Measurements from ENCODE around the gene PDCD4.

DNA sequence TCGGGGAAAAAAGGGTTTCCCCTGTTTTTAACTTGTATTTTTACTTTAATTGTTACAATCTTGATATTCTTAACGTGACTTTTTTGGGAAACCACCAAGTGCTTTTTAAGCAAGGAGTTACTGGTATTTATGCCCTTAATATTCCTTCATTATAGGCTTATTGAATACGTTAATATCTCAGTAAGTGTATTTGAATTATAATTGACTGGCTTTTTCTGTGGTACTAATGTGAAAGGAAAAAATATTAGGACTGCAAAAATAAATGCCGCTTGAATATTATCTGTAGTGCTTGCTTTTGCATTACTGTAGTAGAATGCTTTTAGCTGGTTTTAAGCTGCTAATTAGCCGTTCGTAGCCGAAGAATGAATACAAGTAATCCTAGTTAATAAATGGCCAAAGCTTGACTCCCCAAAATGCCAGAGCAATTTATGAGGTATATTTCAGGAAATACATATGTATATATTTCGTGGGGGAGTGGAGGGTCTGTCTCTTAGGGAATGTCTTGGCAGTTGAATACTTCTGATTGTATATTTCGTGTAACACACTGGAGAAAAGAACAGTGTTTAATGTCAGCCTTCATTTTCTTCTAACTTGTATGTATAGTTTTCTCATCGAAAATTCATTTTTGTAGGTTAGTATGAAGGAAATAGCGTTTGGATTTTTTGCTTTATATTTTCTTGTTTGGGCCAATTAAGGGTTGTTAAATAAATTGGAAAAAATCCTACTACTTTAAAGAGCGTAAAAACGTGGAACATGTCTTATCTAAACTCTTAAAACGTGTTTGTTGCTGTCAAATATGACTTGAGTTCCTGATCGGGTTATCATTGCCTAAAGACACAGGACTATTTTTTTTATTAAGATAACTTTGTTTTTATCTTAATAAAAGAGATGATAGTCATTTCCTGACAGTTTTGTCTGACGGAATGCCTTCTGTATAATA is 1.5 kb downstream of the PDCD4 start:
- TF ChIP-seq, protein P1, sequence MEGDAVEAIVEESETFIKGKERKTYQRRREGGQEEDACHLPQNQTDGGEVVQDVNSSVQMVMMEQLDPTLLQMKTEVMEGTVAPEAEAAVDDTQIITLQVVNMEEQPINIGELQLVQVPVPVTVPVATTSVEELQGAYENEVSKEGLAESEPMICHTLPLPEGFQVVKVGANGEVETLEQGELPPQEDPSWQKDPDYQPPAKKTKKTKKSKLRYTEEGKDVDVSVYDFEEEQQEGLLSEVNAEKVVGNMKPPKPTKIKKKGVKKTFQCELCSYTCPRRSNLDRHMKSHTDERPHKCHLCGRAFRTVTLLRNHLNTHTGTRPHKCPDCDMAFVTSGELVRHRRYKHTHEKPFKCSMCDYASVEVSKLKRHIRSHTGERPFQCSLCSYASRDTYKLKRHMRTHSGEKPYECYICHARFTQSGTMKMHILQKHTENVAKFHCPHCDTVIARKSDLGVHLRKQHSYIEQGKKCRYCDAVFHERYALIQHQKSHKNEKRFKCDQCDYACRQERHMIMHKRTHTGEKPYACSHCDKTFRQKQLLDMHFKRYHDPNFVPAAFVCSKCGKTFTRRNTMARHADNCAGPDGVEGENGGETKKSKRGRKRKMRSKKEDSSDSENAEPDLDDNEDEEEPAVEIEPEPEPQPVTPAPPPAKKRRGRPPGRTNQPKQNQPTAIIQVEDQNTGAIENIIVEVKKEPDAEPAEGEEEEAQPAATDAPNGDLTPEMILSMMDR (IDR thresholded peaks at IDR 0.05; ENCODE audit: extremely low read depth in 1 of 2, insufficient read depth in 1 of 2, low read depth in 1 of 2, low read length in 2 of 2) = no peak
- no peak for TF ChIP-seq POLR2AphosphoS5 (IDR thresholded peaks at IDR 0.05; ENCODE audit: insufficient read depth, low read depth, low read length)
- TF ChIP-seq, protein P2, sequence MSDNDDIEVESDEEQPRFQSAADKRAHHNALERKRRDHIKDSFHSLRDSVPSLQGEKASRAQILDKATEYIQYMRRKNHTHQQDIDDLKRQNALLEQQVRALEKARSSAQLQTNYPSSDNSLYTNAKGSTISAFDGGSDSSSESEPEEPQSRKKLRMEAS (IDR thresholded peaks at IDR 0.05; ENCODE audit: insufficient read depth, insufficient read length) = no peak
- no peak for TF ChIP-seq MYC (IDR thresholded peaks at IDR 0.05; ENCODE audit: low read depth, low read length)

Data from endothelial cell of umbilical vein (primary cell).